IMR-90 (cell line): ENCODE results near the gene ANKDD1B.

ENCODE experiments used
- CHD1 ChIP-seq: IDR thresholded peaks from 2 replicates; pipeline ENCODE4 v1.6.1; 2012; ENCODE audit warnings: low read depth, low read length, improper control_type of control experiment
- CTCF ChIP-seq: conservative IDR thresholded peaks from 2 replicates; pipeline ENCODE4 v1.5.1; 2012; ENCODE audit warnings: mild to moderate bottlenecking, low read depth, low read length, improper control_type of control experiment

GRCh38 chr5:75666801-75667200 is 55.5 kb downstream of the ANKDD1B start:
- no peak for TF ChIP-seq CHD1
- no peak for TF ChIP-seq CTCF
